HG02938 (cell line): Measurements from ENCODE around the gene PIWIL4.
"Not testable (repeated sequence)": the region's sequence is repeated elsewhere in the genome, so short reads cannot be mapped to it uniquely, and the experiment has no call there.

ENCODE experiments used
- ATAC-seq: cut with Tn5 transposase; IDR thresholded peaks from one replicate; pipeline ENCODE4 v1.9.1; 2021; ENCODE audit warnings: mild to moderate bottlenecking, moderate library complexity; ENCODE audit not compliant: unreplicated experiment

Gene PIWIL4

DNA sequence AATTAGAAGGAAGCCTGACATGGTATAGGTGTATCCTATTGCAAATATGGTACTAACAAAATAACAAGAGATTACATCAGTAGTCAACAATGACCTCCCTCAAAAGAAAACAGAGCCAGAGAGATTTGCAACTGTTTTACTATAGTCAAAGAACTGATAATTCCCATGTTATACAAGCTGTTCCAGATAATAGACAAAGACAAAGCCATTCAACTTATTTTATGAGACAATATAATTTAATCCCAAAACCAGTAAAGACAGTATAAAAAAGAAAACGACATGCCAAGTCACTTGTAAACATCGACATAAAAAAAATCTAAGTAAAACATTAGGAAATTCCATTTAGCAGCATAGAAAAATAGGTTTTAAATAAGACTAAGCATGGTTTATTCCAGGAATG is 65.2 kb downstream of the PIWIL4 start:
- no peak for ATAC-seq

DNA sequence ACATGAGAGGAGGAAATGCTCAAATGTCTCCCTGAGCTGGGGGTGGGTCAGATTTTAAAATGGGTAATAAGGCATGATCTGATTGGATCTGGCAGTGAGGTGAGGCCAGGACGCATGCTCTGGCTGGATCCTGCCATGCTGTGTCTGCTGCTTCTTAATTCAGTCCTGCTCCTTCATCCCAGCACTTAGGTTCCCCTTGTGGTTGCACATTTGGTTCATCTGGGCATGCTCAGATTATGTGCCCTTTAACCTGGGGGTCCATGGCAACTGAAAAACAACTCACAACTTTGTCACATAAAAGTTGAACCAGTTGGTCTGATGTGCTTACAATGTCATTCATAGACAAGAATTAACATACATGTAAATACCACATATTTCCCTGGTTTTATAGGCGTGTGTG is 67.9 kb downstream of the PIWIL4 start:
- ATAC-seq, result no peak

DNA sequence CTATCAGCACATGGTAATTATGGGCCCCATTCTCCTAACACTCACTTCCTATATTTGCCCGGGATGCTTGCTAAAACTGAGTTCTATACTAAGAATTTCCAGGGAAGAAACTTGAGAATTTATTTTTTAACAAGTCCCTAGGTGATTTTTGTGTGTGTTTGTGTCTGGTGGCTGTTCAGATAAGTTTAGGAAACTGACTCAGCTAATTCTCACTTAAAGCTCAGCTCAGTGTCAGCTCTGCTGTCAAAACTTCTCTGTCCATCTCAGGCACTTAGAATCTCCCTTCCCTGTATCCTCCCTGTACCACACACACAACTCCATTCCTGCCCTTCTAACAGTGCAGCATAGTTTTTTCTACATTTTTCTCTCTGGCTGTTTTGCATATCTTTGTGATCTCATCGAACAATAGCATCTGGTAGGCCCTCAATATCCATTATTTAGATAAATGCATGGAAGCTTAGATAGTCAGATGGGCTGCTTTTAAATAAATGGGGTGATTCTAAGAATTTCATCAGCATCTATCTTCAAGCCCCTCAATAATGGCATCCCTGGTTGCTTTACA is 69.3 kb downstream of the PIWIL4 start:
- ATAC-seq, result no peak

DNA sequence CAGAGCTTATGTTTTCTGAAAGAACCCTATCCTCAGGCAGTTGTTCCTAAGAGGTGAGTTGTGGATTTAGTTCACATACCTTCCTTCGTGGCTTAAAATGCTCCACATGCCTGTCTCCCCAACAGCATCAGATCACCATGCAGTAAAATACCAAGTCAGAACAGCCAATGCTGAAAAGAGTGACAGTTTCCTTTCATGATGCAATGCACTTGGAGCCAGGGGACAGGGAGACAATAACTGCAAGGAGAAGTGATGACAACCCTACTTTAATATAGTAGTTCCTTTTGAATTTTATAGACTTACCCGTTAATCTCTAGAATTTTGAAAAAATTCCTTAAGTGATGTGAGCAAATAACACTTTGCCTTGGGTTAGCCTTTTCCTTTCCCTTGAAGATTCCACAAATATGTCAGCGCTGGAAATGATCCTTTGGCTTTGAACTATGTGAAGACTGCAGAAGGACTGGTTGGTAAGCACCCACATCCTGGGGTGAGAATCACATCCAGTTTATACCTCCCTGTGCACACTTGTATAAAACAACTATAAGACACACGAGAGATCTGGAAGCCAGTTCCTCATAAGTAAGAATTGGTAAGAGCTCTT is 71.2 kb downstream of the PIWIL4 start:
- ATAC-seq, result no peak

DNA sequence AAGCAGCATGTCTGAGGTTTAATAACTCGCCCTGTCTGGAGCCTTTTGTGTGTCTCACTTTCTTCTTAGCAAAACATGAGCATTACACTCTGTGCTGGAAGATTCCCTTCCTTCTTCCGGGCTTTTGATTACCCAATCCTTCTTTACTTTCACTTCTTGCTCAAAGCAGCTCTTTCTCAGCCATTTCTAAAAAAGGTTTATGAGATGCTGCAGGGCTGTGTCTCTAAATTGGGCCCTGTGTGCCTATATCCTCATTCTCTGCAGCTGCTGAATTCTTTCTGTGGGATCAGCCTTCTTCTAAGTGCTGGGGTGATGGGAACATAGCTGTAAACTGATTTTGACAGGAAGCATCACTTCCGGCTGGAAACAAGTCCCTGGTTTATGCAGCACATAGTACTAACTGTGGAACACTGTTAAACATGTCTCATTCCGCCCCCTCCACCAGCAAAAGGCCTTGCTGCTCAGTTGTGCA is 71.8 kb downstream of the PIWIL4 start:
- ATAC-seq, result no peak

DNA sequence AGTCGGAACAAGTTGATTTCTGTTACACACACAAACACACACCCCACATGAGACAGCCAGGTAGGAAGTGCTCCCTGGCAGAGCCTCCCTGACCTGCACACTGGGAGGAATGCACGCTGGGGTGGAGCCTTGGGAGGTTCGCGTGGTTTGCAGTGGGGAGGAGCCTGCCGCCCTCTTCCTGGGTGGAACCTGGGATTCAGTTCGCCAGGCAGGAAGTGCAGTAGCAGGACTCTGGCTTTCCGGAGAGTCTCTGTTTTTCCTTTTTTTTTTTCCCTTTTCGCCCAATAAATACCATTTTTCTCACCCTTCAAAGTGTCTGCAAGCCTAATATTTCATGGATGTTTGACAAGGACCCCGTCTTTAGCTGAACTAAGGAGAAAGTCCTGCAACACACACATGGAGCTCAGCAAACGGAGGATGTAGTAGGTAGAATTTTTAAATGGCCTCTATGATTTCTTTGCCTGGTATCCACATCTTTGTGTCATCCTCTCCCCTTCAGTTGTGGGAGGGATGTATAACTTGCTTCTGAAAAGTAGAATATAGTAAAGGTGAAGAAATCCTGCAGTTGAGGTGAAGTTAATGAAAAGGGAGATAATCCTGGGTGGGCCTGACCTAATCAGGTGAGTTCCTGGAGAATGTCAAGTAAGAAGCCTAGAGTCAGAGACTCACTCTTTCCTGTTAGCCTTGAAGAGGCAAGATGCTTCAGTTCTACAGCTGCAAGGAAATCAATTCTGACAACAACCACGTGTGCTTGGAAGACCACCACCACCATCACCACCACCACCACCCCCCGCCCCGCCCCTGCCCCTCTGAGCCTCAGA is 72.9 kb downstream of the PIWIL4 start:
- ATAC-seq, result no peak

DNA sequence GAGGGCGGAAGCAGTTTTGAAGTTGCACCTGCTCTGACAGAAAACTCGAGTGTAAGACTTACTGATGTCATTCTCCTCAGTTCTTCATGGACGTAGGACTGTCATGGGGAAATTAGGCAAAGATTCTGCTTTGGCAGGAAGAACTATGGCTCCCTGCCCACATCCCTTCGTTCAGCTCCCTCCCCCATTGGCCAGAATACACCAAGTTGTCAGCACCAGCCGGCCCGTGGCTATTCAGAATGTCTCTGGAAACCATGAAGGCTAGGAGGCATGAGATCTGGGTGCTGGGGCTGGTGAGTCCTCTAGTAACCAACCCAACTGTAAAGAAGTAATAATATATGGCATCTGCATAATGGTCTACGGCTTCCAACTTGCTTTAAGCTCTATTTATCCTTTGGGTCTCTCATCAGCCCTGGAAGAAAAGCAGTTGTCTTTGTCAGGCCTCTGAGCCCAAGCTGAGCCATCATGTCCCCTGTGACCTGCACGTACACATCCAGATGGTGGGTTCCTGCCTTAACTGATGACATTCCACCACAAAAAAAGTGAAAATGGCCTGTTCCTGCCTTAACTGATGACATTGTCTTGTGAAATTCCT is 74.1 kb downstream of the PIWIL4 start:
- no peak for ATAC-seq

DNA sequence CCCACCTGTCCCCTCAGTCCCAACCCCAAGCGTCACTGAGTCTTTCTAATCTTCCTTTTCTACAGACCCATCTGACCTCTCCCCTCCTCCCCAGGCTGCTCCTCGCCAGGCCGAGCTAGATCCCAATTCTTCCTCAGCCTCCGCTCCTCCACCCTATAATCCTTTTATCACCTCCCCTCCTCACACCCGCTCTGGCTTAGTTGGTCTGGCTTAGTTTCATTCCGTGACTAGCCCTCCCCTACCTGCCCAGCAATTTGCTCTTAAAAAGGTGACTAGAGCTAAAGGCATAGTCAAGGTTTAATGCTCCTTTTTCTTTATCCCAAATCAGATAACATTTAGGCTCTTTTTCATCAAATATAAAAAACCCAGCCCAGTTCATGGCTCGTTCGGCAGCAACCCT is 76.0 kb downstream of the PIWIL4 start:
- ATAC-seq, result not testable (repeated sequence)

DNA sequence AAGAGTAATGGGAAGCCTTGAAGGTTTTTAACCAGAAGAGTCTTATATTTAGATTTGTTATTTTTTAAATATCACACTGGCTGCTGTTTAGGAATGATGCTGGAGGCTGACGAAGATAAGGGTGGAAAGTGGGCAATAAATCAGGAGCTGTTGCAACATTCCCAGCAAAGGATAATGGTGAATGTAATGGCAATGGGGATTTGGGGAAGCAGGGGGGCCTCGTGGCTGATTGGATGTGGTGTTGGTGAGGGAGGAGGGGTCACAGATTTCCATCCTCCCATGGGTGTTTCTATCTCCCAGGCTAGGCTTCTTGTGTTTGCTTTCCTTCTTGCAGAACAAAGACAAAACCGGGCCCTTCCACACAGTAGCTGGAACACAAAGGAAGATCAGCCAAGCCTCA is 80.8 kb downstream of the PIWIL4 start:
- ATAC-seq, result no peak

DNA sequence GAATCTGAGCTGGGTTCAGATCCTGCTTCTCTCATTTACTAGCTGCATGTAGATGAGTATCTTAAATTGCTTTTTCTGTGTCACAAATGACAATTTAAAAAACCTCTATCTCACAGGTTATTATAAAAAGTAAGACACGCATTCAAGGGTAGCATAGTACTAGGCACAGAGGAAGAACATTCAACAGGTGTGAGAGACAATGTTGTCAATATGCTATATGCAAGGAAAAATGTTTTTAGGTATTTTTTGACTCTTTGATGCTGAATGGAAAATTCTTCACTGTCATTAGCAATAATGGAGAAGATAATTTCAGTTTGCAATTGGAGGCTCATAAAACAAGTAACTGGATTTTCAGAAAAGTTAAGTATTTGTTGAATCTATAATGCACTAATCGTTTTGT is 81.6 kb downstream of the PIWIL4 start:
- ATAC-seq, result no peak

DNA sequence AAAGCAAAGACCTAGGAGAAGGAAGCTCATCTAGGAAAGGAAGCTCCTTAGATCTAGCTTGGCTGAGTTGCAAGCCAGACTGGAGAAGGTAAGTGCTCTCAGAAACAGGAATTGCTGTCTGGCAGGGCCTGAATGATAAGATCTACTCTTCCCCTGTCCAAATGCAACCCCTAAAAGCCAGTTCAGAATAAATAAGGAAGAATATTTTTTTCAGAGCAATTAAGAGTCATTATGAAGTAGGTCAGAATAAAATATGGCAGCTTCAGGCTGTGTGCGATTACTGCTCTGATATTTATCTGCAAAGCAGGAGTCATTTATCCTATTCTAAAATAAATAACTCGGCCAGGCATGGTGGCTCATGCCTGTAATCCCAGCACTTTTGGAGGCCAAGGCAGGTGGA is 82.1 kb downstream of the PIWIL4 start:
- no peak for ATAC-seq

DNA sequence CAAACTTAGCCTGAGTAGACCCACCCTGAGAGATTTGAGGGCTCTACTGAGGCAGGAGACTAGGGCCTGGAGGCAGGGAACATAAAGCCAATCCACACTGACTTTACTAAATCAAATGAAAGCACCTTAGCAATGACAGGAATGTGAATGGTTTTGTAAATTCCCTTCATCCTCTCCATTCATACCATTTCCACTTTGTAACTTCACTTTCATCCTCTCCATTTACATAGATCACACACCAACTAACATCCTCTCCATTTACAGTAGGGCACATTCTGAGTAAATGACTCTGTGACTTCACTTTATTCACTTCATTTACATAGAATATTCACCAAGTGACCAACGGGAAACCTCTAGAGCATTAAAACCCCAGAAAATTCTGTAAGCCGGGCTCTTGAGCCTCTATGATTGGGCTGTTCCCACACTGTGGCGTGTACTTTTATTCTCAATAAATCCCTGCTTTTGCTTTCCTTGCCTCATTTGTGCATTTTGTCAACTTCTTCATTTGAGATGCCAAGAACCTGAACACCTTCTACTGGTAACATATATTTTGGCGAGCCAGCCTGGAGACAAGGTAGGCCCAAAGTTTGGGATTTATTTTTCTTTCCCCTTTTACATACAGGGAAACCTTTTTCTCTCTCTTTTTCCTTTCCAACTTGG is 82.9 kb downstream of the PIWIL4 start:
- ATAC-seq, result no peak

DNA sequence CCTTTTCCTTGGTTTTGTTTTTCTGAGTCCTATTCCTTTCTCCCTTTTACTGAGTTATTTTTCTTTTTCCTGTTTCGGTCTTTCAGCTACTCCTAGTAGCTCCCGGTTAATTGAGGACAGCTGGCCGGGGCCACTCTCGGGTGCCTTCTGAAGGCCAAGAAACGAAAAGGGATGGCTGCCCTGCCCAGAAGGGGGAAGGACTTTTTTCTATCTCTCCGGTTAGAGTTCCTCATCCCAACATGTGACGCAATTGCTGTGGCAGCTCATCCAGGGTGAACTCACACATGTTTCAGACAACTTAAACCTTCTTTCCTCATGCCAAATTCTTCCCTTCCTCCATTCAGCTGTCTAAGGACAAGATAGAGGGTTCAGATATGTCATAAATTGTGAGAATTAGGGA is 83.6 kb downstream of the PIWIL4 start:
- no peak for ATAC-seq

DNA sequence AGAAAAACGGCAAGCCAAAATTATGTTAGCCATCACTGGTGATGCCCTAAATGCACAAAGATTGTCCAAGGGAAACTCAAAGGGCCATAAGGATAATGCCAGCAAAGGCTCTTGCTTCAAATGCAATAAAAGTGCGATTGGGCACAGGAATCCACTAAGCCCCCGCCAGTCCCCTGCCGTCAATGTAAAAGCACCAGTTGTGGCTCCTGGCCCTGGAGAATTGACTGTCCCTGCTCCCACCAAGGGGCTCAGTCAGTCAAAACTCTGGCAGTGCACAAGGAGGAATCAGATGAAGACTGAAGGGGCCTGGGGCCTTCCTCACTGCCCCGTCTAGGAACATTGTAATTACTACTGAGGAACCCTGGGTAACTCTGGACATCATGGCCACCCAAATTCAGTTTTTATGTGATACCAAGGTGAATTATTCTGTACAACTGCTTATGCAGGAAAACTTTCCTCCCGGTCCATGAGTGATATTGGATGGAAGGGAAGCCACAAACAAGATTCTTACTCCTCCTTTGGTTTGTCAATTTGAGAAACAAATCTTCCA is 85.6 kb downstream of the PIWIL4 start:
- no peak for ATAC-seq

DNA sequence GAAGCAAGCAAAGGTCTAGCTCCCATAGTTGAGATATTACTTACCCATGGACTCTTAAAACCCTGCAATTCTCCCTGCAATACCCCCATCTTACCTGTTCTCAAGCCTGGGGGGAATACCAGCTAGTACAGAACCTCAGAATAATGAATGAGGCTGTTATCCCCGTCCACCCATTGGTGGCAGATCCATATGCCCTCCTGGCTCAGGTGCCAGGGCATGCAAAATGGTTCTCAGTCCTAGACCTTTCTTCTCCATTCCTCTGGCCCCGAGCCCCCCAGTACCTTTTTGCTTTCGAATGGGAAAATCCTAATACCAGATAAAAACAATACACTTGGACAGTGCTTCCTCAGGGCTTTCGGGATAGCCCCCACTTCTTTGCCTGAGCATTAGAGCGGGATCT is 86.4 kb downstream of the PIWIL4 start:
- no peak for ATAC-seq

DNA sequence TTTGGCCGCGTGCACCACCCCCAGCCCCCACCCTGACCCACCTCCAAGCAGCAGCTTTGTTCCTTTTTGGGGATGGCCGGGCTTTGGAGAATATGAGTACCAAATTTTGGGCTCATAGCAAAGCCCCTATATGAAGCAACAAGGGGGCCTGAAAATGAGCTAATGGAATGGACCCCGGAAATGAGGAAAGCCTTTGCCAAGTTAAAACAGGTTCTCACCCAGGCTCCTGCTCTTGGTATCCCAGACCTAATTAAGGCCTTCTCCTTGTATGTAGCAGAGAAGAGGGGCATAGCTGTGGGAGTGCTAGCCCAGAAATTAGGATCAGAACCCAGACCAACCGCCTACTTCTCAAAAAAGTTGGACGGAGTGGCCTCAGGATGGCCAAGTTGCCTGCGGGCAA is 87.0 kb downstream of the PIWIL4 start:
- ATAC-seq, result no peak

DNA sequence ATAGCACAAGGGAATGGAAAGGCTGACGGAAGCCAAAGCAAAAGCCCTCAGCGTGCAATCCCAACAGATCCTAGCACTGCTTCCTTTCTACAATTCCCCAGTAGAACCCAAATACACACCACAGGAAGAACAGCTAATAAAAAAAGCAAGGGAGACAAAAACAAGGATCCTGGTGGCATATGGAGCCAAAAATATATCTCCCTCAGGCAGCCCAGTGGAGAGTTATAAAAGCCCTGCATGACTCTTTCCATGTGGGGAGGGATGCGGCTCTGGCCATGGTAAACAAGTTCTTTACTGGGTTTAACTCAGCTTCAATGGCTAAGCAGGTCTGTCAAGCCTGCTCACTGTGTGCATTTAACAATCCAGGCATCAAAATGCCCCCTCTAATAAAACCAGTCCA is 88.1 kb downstream of the PIWIL4 start:
- ATAC-seq, result no peak

DNA sequence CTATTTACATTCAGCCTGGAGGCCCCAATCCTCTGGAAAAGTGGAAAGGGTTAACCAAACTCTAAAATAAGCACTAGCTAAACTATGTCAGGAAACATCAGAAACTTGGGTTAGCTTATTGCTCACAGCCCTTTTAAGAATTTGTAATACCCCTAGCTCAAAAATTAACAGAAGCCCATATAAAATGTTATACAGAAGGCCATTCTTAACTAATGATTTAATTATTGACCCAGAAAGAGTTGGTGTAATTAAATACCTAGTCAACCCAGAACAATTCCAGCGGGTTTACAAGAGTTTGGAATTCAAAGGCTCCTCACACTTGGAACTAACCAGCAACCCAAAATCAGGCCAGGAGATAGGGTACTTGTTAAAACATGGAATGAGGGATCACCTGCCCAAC is 88.8 kb downstream of the PIWIL4 start:
- no peak for ATAC-seq

DNA sequence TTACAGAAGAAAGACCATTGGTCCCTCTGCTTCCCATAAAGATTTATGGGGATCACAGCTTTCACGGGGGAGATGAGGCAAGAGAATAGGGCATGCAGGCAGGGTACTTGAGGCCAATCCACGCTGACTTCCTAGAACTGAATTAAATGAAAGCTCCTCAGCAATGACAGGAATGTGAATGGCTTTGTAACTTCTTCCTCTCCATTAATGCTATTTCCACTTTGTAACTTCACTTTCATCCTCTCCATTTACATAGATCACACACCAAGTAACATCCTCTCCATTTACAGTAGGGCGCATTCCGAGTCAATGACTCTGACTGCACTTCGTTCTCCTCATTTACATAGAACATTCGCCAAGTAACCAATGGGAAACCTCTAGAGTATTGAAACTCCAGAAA is 89.8 kb downstream of the PIWIL4 start:
- no peak for ATAC-seq

DNA sequence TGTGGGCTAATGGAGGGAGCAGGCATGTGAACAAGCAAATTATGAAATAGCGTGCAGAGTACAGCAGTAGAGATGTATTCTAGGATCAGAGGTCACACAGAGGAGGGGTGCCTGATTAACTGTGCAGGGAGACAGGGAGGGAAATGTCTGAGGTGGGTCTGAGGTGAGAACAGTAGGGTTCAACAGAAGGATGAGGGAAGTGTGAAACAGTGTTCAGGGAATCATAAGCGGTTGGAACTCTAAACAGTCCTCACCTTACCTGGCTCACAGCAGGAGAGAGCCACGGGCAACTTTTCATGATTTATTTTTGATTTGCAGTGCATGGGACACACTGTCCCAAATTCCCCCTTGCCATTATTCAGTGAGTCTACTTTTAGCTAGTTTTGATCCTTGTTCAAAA is 90.5 kb downstream of the PIWIL4 start:
- no peak for ATAC-seq

DNA sequence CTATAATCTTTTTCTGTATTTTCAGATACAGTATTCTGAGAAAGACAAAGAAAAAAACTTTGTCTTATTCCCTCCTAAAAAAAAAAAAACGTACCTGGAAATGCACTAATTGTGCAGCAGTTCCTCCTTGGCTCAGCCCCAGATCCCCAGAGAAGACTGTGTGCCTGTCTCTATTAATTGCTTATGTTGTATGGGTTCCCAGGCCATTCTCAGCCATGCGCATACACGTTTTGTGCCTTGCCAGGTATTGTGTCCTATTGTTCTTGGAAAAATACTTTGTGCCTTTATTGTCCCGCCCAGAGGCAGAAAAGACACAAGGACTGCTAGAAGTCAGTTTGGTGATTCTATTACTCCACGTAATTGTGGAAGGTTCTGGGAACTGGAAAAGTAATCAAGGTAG is 91.2 kb downstream of the PIWIL4 start:
- ATAC-seq, result no peak
